ENCODE measurements around the gene MRC1. TPM values are rescaled to one million over a fixed set of nuclear protein-coding genes. Genes with fewer than 3 reads are reported as not detected.

The MRC1 gene
- total RNA-seq, 1 donor from 2014 or later = 15.1 TPM

GRCh38 chr10:17817316-17817715 lies 8.2 kb downstream of the MRC1 start:
- no peak for DNase-seq (ENCODE audit: low spot score in 2 of 2)
- H3K9me3 ChIP-seq = no peaks in the 10 kb centered on the region
- no peaks in the 10 kb centered on the region for H3K36me3 ChIP-seq
- H3K4me3 ChIP-seq = no peak overlapping the region
- TF ChIP-seq CTCF (IDR thresholded peaks at IDR 0.05) = no peak
- intact Hi-C loops (cut with DNase I) = no loop called here
- no peak overlapping the region for H3K27ac ChIP-seq
- no peaks in the 10 kb centered on the region for H3K4me1 ChIP-seq
- no peaks in the 10 kb centered on the region for H3K27me3 ChIP-seq

DNA sequence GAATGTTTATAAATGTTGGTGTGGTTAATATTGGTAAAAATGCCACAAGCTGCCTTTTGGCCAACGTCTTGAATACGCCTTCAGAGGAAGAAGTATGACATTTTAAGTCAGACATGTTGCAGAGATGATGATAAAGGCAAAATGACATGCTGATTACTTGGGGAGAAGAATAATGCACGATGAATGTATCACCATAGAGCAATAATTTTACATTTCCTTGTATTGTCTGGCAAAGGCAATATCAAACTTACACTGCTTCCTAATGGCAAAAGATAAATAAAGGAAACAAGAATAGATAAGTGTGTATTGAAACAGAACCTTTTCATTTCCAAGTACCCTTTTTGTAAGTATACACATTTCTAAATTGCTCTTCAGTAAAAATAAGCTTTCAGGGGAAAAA lies 8.6 kb downstream of the MRC1 start:
- Histone ChIP-seq H3K27ac (no peak overlapping the region), H3K9me3 (no peaks in the 10 kb centered on the region), H3K4me1 (no peaks in the 10 kb centered on the region), H3K27me3 (no peaks in the 10 kb centered on the region), H3K36me3 (no peaks in the 10 kb centered on the region), H3K4me3 (no peak overlapping the region)
- no peak for TF ChIP-seq CTCF (IDR thresholded peaks at IDR 0.05)
- intact Hi-C loops (cut with DNase I) = no loop called here
- no peak for DNase-seq (ENCODE audit: low spot score in 2 of 2)

GRCh38 chr10:17819836-17820235 lies 10.7 kb downstream of the MRC1 start:
- no peak for TF ChIP-seq CTCF (IDR thresholded peaks at IDR 0.05)
- no peaks in the 10 kb centered on the region for H3K9me3 ChIP-seq
- no peaks in the 10 kb centered on the region for H3K27me3 ChIP-seq
- DNase-seq (ENCODE audit: low spot score in 2 of 2) = no peak
- no peak overlapping the region for H3K27ac ChIP-seq
- H3K4me3 ChIP-seq = no peak overlapping the region
- intact Hi-C loops (cut with DNase I) = no loop called here
- H3K4me1 ChIP-seq = no peaks in the 10 kb centered on the region
- H3K36me3 ChIP-seq = no peaks in the 10 kb centered on the region

DNA sequence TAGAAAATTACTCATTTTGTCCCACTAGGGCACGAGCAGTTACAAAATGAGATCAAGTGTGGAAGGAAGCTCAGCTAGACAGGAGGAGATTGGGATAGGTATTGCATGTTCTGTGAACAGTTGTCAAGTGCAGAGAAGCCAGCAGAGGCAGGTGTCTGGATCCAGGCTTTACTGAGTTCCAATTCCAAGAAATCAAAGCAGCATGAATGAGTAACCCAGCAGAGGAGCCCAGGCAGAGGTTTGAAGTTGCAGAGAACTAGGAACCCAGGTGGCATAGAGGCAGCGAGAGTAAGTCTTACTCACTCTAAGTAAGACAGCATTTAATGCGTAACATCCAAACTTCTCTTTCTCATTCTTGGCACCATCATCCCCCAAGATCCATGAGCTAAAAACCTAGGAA lies 11.8 kb downstream of the MRC1 start:
- no peak overlapping the region for H3K27ac ChIP-seq
- no peak for DNase-seq (ENCODE audit: low spot score in 2 of 2)
- no peaks in the 10 kb centered on the region for H3K27me3 ChIP-seq
- no peaks in the 10 kb centered on the region for H3K36me3 ChIP-seq
- H3K4me3 ChIP-seq = no peak overlapping the region
- TF ChIP-seq CTCF (IDR thresholded peaks at IDR 0.05) = no peak
- no peaks in the 10 kb centered on the region for H3K9me3 ChIP-seq
- intact Hi-C loops (cut with DNase I) = no loop called here
- no peaks in the 10 kb centered on the region for H3K4me1 ChIP-seq

GRCh38 chr10:17821893-17822292 lies 12.7 kb downstream of the MRC1 start:
- no peak overlapping the region for H3K4me3 ChIP-seq
- no peak for TF ChIP-seq CTCF (IDR thresholded peaks at IDR 0.05)
- no peak overlapping the region for H3K27ac ChIP-seq
- no peaks in the 10 kb centered on the region for H3K36me3 ChIP-seq
- H3K4me1 ChIP-seq = no peaks in the 10 kb centered on the region
- intact Hi-C loops (cut with DNase I) = no loop called here
- no peak for DNase-seq (ENCODE audit: low spot score in 2 of 2)
- H3K27me3 ChIP-seq = no peaks in the 10 kb centered on the region
- H3K9me3 ChIP-seq = no peaks in the 10 kb centered on the region

DNA sequence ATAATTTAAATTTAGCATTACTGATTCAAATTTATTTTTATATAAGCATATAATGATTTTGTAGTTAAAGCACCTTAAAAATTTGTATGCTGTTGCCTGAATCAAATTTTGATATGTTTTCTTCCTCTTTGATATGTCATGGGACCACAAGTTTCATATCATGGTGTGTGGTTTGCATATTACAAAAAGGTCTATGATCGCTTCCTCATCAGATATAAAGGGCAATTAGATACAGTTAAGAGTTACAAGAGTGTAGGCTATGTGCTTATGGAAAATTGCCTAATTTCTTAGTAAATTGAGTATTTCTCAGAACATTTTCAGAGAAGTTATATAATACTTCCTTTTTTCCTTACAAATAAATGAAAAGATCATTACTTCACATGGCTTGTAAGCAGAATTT lies 22.2 kb downstream of the MRC1 start:
- peaks cover 0 to under 1% of the 10 kb centered on the region in 2 donors for H3K4me1 ChIP-seq
- no peak overlapping the region for H3K4me3 ChIP-seq
- intact Hi-C loops (cut with DNase I) = no loop called here
- H3K27ac ChIP-seq = no peak overlapping the region
- H3K36me3 ChIP-seq = no peaks in the 10 kb centered on the region
- no peaks in the 10 kb centered on the region for H3K27me3 ChIP-seq
- no peak for DNase-seq (ENCODE audit: low spot score in 2 of 2)
- H3K9me3 ChIP-seq = no peaks in the 10 kb centered on the region
- no peak for TF ChIP-seq CTCF (IDR thresholded peaks at IDR 0.05)

Measured in ascending aorta (tissue), 2 donors.